Lower lobe of right lung (tissue), 2 donors: ENCODE measurements around the gene NKX2-3. TPM values are rescaled to one million over a fixed set of nuclear protein-coding genes. Genes with fewer than 3 reads are reported as not detected.

Experiments used
- ATAC-seq, 2 donors: fragments of 200-7000 bp; cut with Tn5 transposase; one replicate each; pipeline ENCODE4 v1.9.1; 2020 to 2022; ENCODE audit warnings: mild to moderate bottlenecking in 2 of 2, moderate library complexity in 2 of 2
- DNase-seq: peaks from one replicate; pipeline ENCODE4 v3.0.0-alpha.2; 2020
- H3K27ac ChIP-seq: fragments of 200-600 bp; one replicate; pipeline ENCODE4 v1.8.0; 2022
- H3K27me3 ChIP-seq: fragments of 200-600 bp; one replicate; pipeline ENCODE4 v1.8.0; 2022; ENCODE audit warnings: low read depth
- H3K36me3 ChIP-seq: fragments of 200-600 bp; one replicate; pipeline ENCODE4 v1.8.0; 2022; ENCODE audit warnings: mild to moderate bottlenecking
- H3K4me1 ChIP-seq: fragments of 200-600 bp; one replicate; pipeline ENCODE4 v1.8.0; 2022
- H3K4me3 ChIP-seq: fragments of 200-600 bp; one replicate; pipeline ENCODE4 v1.8.0; 2022; ENCODE audit warnings: mild to moderate bottlenecking
- H3K9me3 ChIP-seq: fragments of 200-600 bp; one replicate; pipeline ENCODE4 v1.8.0; 2022
- intact Hi-C: fragments of 100-400 bp; cut with DNase I; formaldehyde crosslinking; loops from one replicate; pipeline ENCODE4 v1.11.0; 2022
- total RNA-seq: library from RNA; stranded (reverse); fragmentation: NEBNext Ultra II Directional; extraction: Animal tissue kit (Norgen Biotek cat#: 25700); gene quantifications from one replicate; pipeline ENCODE4 v1.2.1, GENCODE V29; 2021
- TF ChIP-seq, protein P1 (sequence below): fragments of 200-600 bp; IDR thresholded peaks from one replicate; pipeline ENCODE4 v1.8.0; 2022; ENCODE audit warnings: antibody characterized with exemption, mild to moderate bottlenecking
- donor health status: DM: no; HTN: yes; CAD: no; lungs with severe emphysema.

Gene NKX2-3
- total RNA-seq, 1 donor from 2014 or later = not detected

- Histone ChIP-seq H3K36me3 (no peaks in the 10 kb centered on the region), H3K27me3 (peaks cover 100% of the 10 kb centered on the region), H3K4me1 (peaks cover 14% of the 10 kb centered on the region), H3K9me3 (no peaks in the 10 kb centered on the region), H3K4me3 (no peak overlapping the region), H3K27ac (no peak overlapping the region)
- DNase-seq (no peak), ATAC-seq (no peak)
- intact Hi-C loops = no loop called here
- TF ChIP-seq, protein P1, sequence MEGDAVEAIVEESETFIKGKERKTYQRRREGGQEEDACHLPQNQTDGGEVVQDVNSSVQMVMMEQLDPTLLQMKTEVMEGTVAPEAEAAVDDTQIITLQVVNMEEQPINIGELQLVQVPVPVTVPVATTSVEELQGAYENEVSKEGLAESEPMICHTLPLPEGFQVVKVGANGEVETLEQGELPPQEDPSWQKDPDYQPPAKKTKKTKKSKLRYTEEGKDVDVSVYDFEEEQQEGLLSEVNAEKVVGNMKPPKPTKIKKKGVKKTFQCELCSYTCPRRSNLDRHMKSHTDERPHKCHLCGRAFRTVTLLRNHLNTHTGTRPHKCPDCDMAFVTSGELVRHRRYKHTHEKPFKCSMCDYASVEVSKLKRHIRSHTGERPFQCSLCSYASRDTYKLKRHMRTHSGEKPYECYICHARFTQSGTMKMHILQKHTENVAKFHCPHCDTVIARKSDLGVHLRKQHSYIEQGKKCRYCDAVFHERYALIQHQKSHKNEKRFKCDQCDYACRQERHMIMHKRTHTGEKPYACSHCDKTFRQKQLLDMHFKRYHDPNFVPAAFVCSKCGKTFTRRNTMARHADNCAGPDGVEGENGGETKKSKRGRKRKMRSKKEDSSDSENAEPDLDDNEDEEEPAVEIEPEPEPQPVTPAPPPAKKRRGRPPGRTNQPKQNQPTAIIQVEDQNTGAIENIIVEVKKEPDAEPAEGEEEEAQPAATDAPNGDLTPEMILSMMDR = no peak
Measured at GRCh38 chr10:99527526-99528493, 4.9 kb upstream of the NKX2-3 start.

- Histone ChIP-seq H3K27me3 (peaks cover 100% of the 10 kb centered on the region), H3K4me3 (no peak overlapping the region), H3K36me3 (no peaks in the 10 kb centered on the region), H3K4me1 (peaks cover 20% of the 10 kb centered on the region), H3K9me3 (no peaks in the 10 kb centered on the region), H3K27ac (no peak overlapping the region)
- intact Hi-C loops = no loop called here
- DNase-seq (no peak), ATAC-seq (no peak)
- TF ChIP-seq, protein P1 = no peak
Measured at GRCh38 chr10:99528494-99529441, 4.0 kb upstream of the NKX2-3 start.

GRCh38 chr10:99529591-99530107, 3.1 kb upstream of the NKX2-3 start:
- Histone ChIP-seq H3K36me3 (no peaks in the 10 kb centered on the region), H3K27ac (no peak overlapping the region), H3K4me1 (peaks cover 23% of the 10 kb centered on the region), H3K27me3 (peaks cover 100% of the 10 kb centered on the region), H3K4me3 (no peak overlapping the region), H3K9me3 (no peaks in the 10 kb centered on the region)
- intact Hi-C loops = no loop called here
- no peak for DNase-seq
- ATAC-seq = no peak
- TF ChIP-seq, protein P1 = no peak

GRCh38 chr10:99530108-99531025, 2.4 kb upstream of the NKX2-3 start:
- Histone ChIP-seq H3K27me3 (peaks cover 99% of the 10 kb centered on the region), H3K4me3 (no peak overlapping the region), H3K4me1 (peaks cover 28% of the 10 kb centered on the region), H3K9me3 (no peaks in the 10 kb centered on the region), H3K27ac (no peak overlapping the region), H3K36me3 (no peaks in the 10 kb centered on the region)
- no peak for ATAC-seq
- TF ChIP-seq, protein P1 = no peak
- intact Hi-C loops = no loop called here
- DNase-seq = no peak
